RWPE1 (cell line): ENCODE measurements around the gene GAPVD1.
"Not testable (repeated sequence)": the region's sequence is repeated elsewhere in the genome, so short reads cannot be mapped to it uniquely, and the experiment has no call there.

ENCODE experiments used
- CTCF ChIA-PET: fragments of 350-600 bp; sonication (Branson Sonifier 250); formaldehyde crosslinking; extraction: SDS; loops from one replicate; lab custom pipeline; 2021; lab: Yijun Ruan, JAX
- POLR2A ChIA-PET: fragments of 400-600 bp; formaldehyde crosslinking; extraction: SDS; loops from one replicate; lab custom pipeline; 2020; ENCODE audit warnings: antibody characterized with exemption; ENCODE audit not compliant: low non-redundant PET; lab: Yijun Ruan, JAX
- DNase-seq: peaks from one replicate; pipeline ENCODE4 v3.0.0; 2012; ENCODE audit warnings: low spot score
- H3K27ac ChIP-seq: fragments of 450-650 bp; 2 replicates; pipeline ENCODE4 v1.5.1; 2017
- CTCF ChIP-seq: fragments of 450-650 bp; conservative IDR thresholded peaks from 2 replicates; pipeline ENCODE4 v1.5.1; 2017; ENCODE audit warnings: low read depth, mild to moderate bottlenecking

Gene GAPVD1

GRCh38 chr9:125296843-125297372 lies 35.3 kb downstream of the GAPVD1 start:
- TF ChIP-seq CTCF: no peak
- no peak for DNase-seq
- ChIA-PET POLR2A (no interaction called here), CTCF (interaction anchor here (0.7 to 0.8 kb wide), 2 partner anchors 34 to 97 kb away, joined by 3 read pairs; no protein-coding TSS in a partner anchor)
- peak overlapping the region; percentile 13; the same call in 1 of the 2 replicates for H3K27ac ChIP-seq

GRCh38 chr9:125297917-125298316 lies 36.3 kb downstream of the GAPVD1 start:
- ChIA-PET POLR2A (no interaction called here), CTCF (interaction anchor here (0.5 kb wide), 1 partner anchor 362 kb away, joined by 4 read pairs; no protein-coding TSS in a partner anchor)
- DNase-seq: no peak
- no peak for TF ChIP-seq CTCF
- H3K27ac ChIP-seq: no peak overlapping the region

- H3K27ac ChIP-seq: no peak overlapping the region
- no peak for TF ChIP-seq CTCF
- CTCF ChIA-PET: interaction anchor here (0.6 to 0.7 kb wide), 2 partner anchors 16 to 21 kb away, joined by 3 to 4 read pairs; no protein-coding TSS in a partner anchor
- POLR2A ChIA-PET: no interaction called here
- no peak for DNase-seq
These were observed 40.6 kb downstream of the GAPVD1 start for GRCh38 chr9:125302241-125302640.

- CTCF ChIA-PET: no interaction called here
- H3K27ac ChIP-seq: no peak overlapping the region
- POLR2A ChIA-PET: interaction anchor here (0.7 kb wide), 1 partner anchor 74 kb away, joined by 3 read pairs; no protein-coding TSS in a partner anchor
- no peak for TF ChIP-seq CTCF
- no peak for DNase-seq
These were observed 42.6 kb downstream of the GAPVD1 start for GRCh38 chr9:125304273-125304672.

- H3K27ac ChIP-seq: no peak overlapping the region
- POLR2A ChIA-PET: no interaction called here
- TF ChIP-seq CTCF: no peak
- no peak for DNase-seq
- CTCF ChIA-PET: no interaction called here
These were observed 50.8 kb downstream of the GAPVD1 start for GRCh38 chr9:125312411-125312810.

- DNase-seq, H3K27ac ChIP-seq, CTCF ChIA-PET, POLR2A ChIA-PET: not testable (repeated sequence)
These were observed 54.7 kb downstream of the GAPVD1 start for GRCh38 chr9:125316359-125316758.

GRCh38 chr9:125317704-125318103 lies 56.1 kb downstream of the GAPVD1 start:
- CTCF ChIA-PET: no interaction called here
- no peak for DNase-seq
- H3K27ac ChIP-seq: no peak overlapping the region
- POLR2A ChIA-PET: no interaction called here
- TF ChIP-seq CTCF: no peak
